T-helper 22 cell (primary cell): ENCODE results near the gene KCNQ2.

Experiments
- DNase-seq: peaks from one replicate; pipeline ENCODE4 v3.0.0-alpha.2; 2020; ENCODE audit warnings: low read depth

KCNQ2 gene

GRCh38 chr20:63471002-63471716, 1.3 kb downstream of the KCNQ2 start:
- no peak for DNase-seq

DNA sequence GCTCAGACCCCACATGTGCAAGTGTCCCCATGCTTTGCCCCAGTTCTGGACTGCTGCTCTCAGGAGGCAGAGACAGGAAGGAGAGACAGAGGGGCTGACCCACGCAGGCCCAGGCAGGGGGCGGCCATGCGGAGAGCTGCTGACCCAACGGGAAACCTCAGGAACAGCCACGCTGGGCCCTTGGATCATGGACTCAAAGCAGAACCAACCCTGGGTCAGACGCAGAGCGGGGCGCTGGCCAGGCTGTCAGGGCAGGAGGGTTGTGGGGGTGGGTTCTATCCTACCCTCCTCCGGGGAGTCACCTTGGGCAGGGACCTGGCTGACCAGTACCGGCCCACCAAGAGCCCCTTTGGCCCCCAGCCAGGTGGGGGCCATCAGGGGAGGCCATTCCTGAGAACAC, 2.0 kb downstream of the KCNQ2 start:
- DNase-seq = no peak

DNA sequence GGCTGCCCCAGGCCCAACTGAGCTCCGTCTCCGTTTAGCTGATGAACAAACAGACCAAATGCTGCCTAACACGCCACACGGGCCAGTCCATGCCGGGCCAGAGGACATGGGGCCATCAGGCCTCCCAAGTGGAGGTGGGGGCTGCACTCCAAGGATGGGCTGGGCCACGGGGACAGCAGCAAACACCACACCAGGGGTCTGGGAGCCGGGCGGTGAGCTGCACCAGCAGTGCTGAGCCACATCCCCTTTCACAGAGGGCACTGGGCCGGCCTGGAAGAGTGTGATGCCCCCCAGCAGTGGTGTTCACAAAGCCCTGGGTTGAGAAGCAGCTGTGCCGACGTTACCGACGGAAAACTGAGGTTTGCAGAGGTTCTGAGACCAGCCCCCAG, 2.7 kb downstream of the KCNQ2 start:
- no peak for DNase-seq

- DNase-seq = no peak
These were observed 3.3 kb downstream of the KCNQ2 start for GRCh38 chr20:63469019-63469712.

DNA sequence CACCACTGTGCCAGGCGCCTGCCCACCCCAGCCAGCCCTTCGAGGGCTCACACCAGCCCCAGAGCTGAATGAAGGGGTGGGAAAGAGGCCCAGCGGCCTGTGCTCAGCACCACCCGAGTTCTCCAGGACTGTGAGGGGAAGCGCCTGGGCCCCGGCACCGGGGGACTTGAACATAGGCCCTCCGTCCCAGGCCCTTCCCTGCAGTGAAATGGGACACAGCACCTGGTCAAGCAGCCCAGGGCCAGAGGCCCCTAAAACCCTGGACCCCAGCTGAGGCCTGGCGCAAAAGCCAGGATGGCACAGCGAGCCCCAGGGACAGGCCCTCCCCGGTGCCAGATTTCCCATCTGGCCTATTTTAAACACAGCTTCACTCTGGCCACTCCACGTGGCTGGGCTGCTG, 4.0 kb downstream of the KCNQ2 start:
- no peak for DNase-seq

DNA sequence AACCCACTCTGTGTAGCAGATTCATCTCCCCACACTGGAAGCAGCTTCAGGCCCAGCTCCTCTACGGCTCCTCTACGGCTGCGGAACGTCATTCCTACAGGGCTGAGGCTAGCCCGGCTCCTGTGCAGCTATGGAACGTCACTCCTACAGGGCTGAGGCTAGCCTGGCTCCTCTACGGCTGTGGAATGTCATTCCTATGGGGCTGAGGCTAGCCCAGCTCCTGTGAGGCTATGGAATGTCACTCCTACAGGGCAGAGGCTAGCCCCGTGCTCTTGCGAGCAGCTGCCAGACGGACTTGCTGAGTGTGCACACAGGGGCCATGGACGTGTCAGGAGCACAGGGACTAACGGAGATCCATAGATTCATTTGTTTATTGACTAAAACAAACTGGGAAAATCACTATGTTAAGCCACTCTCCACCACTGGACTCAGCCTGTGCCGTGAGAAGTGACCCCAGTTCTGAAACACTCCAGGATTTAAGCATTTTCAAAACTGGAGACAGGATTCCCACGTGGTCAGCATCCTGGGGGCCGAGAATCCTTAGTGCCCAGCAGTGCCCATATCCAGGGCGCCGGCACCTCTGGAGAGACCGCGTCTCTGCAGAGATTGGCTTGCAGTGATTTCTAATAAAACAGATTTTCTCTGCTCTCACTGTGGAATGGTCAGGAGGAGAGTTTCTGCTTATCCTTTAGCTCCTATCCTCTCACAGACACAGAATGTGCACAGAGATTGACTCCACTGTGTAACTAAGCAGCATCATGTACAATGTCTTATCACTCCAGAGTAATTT, 5.0 kb downstream of the KCNQ2 start:
- DNase-seq = no peak

- DNase-seq = no peak
These were observed 5.6 kb downstream of the KCNQ2 start for GRCh38 chr20:63466861-63467260.

GRCh38 chr20:63466250-63466825, 6.1 kb downstream of the KCNQ2 start:
- no peak for DNase-seq

GRCh38 chr20:63465380-63466249, 6.8 kb downstream of the KCNQ2 start:
- no peak for DNase-seq

- no peak for DNase-seq
These were observed 8.2 kb downstream of the KCNQ2 start for GRCh38 chr20:63464289-63464635.

DNA sequence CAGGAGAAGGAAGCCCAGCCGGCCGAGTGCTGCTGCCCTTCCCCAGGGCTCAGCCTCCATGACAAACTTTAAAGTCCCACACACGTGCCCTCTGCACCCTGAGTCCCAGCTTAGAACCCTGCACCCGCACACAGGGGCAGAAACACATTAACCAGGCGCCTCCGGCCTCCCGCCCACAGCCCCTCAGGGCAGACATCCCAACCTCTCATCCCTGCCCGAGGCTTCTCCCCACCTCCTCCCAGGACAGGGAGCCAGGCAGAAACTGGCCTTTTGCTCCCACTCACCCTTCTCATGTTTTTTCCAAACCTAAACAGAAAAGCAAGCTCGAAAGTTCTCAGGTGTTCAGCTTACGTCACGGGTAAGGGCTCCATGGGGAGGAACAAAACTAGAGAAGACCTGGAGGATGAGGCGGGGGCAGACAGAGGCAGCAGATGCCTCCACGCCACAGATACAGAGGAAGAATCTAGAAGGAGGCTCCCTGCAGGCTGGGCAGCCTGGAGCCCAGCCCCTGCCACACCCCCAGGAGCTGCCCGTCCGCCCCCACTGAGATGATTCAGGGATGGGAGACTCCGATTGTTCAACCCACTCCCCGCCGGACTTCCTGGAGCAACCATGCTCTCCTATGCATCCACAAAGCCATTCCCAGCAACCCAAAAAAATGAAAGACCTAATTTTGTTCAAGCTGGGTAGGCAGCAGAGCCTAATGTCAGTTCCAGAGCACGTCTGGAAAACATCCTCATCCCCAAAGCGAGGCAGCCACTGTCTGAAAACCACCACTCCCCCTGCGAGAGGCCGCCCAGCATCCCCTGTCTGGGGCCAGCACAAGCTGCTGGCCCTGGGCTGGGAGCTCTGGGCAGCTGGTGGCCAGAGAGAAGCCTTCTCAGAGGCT, 8.8 kb downstream of the KCNQ2 start:
- no peak for DNase-seq

GRCh38 chr20:63462244-63462643, 10.2 kb downstream of the KCNQ2 start:
- no peak for DNase-seq

- DNase-seq = no peak
These were observed 11.2 kb downstream of the KCNQ2 start for GRCh38 chr20:63461104-63461763.

DNA sequence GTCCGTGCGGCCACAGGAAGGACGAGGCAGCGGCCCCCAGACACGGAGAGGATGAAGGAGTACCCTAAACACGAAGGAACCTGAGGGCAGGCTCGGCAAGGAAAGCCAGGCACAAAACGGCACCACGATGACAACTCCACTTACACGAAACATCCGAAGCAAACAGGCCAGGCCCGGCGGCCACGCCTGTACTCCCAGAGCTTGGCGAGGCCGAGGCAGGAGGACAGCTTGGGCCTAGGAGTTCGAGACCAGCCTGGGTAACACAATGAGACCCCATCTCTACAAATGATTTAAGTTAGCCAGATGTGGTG, 13.4 kb downstream of the KCNQ2 start:
- DNase-seq = no peak

GRCh38 chr20:63458170-63459069, 14.0 kb downstream of the KCNQ2 start:
- no peak for DNase-seq

- no peak for DNase-seq
These were observed 14.7 kb downstream of the KCNQ2 start for GRCh38 chr20:63457737-63458136.

DNA sequence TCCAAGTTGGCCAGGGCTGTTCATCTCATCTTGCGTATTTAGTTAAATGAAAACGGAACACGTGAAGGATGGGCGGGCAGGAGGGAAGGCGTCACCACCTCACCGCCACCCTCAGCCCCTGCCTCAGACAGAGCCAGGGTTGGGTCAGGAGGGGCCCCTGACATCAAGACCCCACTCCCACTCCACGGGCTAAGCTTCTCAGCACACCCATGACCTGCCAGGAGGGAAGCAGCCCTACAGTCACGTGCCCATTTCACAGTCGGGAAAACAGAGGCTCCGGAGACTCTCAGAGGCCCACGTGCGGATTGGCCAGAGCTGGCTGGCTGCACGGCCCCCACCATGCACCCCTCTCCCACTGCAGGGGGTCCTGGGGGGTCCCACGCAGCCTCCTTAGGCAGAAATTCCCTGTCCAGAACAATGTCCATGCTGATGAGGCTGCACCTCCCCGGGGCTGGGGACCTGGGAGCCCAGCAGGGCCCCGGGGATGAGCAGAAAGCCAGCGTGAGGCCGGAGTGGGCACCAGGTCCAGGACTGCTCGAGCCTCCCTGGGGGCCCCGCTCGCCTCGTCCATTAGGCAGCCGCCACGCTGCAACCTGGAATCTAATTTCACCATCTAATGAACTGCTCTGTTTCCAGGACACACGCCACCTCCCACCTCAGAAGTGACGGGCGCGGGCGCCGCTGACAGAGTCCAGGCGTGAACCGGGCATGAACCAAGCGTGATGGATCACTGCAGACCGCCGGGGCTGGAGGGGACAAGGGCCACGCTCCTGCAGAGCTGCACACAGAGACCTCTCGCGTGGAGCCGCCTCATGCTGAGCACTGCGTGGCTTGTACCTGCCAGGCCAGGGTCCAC, 15.8 kb downstream of the KCNQ2 start:
- no peak for DNase-seq

DNA sequence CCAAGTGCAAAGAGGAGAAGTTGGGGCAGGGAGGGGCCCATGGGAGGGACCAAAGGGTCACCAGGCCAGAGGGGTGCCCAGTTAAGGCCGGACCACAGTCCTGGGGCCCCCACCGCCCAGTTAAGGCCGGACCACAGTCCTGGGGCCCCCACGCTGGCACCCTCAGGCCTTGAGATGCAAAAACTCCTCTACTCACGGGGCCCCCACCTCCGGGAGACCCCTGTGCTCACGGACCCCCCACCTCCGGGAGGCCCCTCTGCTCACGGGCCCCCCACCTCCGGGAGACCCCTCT, 16.9 kb downstream of the KCNQ2 start:
- no peak for DNase-seq
